Neural cell (in vitro differentiated cells): ENCODE measurements around the gene ZMAT2. TPM values are rescaled to one million over a fixed set of nuclear protein-coding genes. Genes with fewer than 3 reads are reported as not detected.
"Not testable (repeated sequence)": the region's sequence is repeated elsewhere in the genome, so short reads cannot be mapped to it uniquely, and the experiment has no call there.

Experiments
- H2AFZ ChIP-seq: fragments of 200-600, 300-800 bp; sonication (generic), shearing (Covaris generic); 2 replicates; pipeline ENCODE4 v1.6.0; 2014; ENCODE audit warnings: low read depth, mild to moderate bottlenecking, antibody characterized with exemption, low read length, moderate library complexity
- H3F3A ChIP-seq: fragments of 200-600 bp; shearing (Covaris generic); 2 replicates; pipeline ENCODE4 v1.6.1; 2016; ENCODE audit warnings: mild to moderate bottlenecking, moderate library complexity, mixed read lengths, antibody characterized with exemption, low read length; ENCODE audit not compliant: insufficient read depth, poor library complexity, severe bottlenecking
- H3K27ac ChIP-seq: fragments of 200-600, 300-800 bp; sonication (generic), shearing (Covaris generic); 2 replicates; pipeline ENCODE4 v1.5.1; 2014; ENCODE audit warnings: mild to moderate bottlenecking, low read length, moderate library complexity
- H3K27me3 ChIP-seq: fragments of 300-800, 200-600 bp; sonication (generic), shearing (Covaris generic); 2 replicates; pipeline ENCODE4 v1.6.0; 2014; ENCODE audit warnings: mild to moderate bottlenecking, low read depth, low read length, moderate library complexity; ENCODE audit not compliant: insufficient read depth
- H3K36me3 ChIP-seq: fragments of 300-800, 200-600 bp; sonication (generic), shearing (Covaris generic); 2 replicates; pipeline ENCODE4 v1.5.1; 2014; ENCODE audit warnings: mild to moderate bottlenecking, antibody characterized with exemption, low read length, moderate library complexity; ENCODE audit not compliant: insufficient read depth
- H3K4me2 ChIP-seq: fragments of 300-800, 200-600 bp; sonication (generic), shearing (Covaris generic); 2 replicates; pipeline ENCODE4 v1.6.0; 2014; ENCODE audit warnings: mild to moderate bottlenecking, low read length
- H3K4me3 ChIP-seq: fragments of 300-800, 200-600 bp; sonication (generic), shearing (Covaris generic); 2 replicates; pipeline ENCODE4 v1.5.1; 2014; ENCODE audit warnings: mild to moderate bottlenecking, low read length, moderate library complexity
- H3K79me2 ChIP-seq: fragments of 200-600 bp; shearing (Covaris generic); replicated peaks from 2 replicates; pipeline ENCODE4 v1.6.0; 2014; ENCODE audit warnings: mild to moderate bottlenecking, low read length, moderate library complexity; ENCODE audit not compliant: insufficient read depth
- H3K9ac ChIP-seq: fragments of 300-800, 200-600 bp; sonication (generic), shearing (Covaris generic); 2 replicates; pipeline ENCODE4 v1.6.1; 2016; ENCODE audit warnings: mild to moderate bottlenecking, low read length, mixed read lengths
- H3K9me2 ChIP-seq: fragments of 200-600 bp; shearing (Covaris generic); 2 replicates; pipeline ENCODE4 v1.6.1; 2016; ENCODE audit warnings: mild to moderate bottlenecking, low read length, mixed read lengths; ENCODE audit not compliant: insufficient read depth
- H3K9me3 ChIP-seq: fragments of 200-600, 300-800 bp; sonication (generic), shearing (Covaris generic); 2 replicates; pipeline ENCODE4 v1.6.1; 2016; ENCODE audit warnings: mild to moderate bottlenecking, mixed run types, low read length, moderate library complexity, mixed read lengths
- H4K20me1 ChIP-seq: fragments of 200-600 bp; shearing (Covaris generic); 2 replicates; pipeline ENCODE4 v1.6.1; 2016; ENCODE audit warnings: mild to moderate bottlenecking, mixed run types; ENCODE audit not compliant: insufficient read depth
- EP300 ChIP-seq: fragments of 450-650 bp; conservative IDR thresholded peaks from 2 replicates; pipeline ENCODE4 v1.6.1; 2014; ENCODE audit warnings: antibody characterized with exemption, mild to moderate bottlenecking, moderate library complexity; ENCODE audit not compliant: poor library complexity, severe bottlenecking
- EZH2 ChIP-seq: fragments of 200-600, 300-800 bp; shearing (Covaris generic), sonication (generic); IDR thresholded peaks from 2 replicates; pipeline ENCODE4 v1.6.1; 2014; ENCODE audit warnings: antibody characterized with exemption, low read length, borderline replicate concordance, mild to moderate bottlenecking; ENCODE audit not compliant: insufficient read depth, poor library complexity, severe bottlenecking
- MXI1 ChIP-seq: fragments of 450-650 bp; conservative IDR thresholded peaks from 2 replicates; pipeline ENCODE4 v1.6.1; 2014; ENCODE audit warnings: antibody characterized with exemption, mild to moderate bottlenecking; ENCODE audit not compliant: poor library complexity, severe bottlenecking
- POLR2AphosphoS5 ChIP-seq: IDR thresholded peaks from 2 replicates; pipeline ENCODE4 v1.6.1; 2012
- TAF1 ChIP-seq: IDR thresholded peaks from 2 replicates; pipeline ENCODE4 v1.6.1; 2012; ENCODE audit warnings: low read depth
- polyA minus RNA-seq: library from RNA; depleted of rRNA, polyadenylated mRNA; stranded (reverse); fragments of >200 nt; gene quantifications from 2 replicates; pipeline ENCODE4 v1.2.3, GENCODE V29; 2014
- polyA plus RNA-seq: library from polyadenylated mRNA; depleted of rRNA; stranded (reverse); fragments of >200 nt; gene quantifications from 2 replicates; pipeline ENCODE4 v1.2.3, GENCODE V29; 2014
- TF ChIP-seq, protein P1 (sequence below): IDR thresholded peaks from 2 replicates; pipeline ENCODE4 v1.6.1; 2012; ENCODE audit warnings: borderline replicate concordance

The ZMAT2 gene, protein sequence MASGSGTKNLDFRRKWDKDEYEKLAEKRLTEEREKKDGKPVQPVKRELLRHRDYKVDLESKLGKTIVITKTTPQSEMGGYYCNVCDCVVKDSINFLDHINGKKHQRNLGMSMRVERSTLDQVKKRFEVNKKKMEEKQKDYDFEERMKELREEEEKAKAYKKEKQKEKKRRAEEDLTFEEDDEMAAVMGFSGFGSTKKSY
- polyA plus RNA-seq (148 and 170 TPM in 2 replicates), polyA minus RNA-seq (58.2 and 73.2 TPM in 2 replicates)

DNA sequence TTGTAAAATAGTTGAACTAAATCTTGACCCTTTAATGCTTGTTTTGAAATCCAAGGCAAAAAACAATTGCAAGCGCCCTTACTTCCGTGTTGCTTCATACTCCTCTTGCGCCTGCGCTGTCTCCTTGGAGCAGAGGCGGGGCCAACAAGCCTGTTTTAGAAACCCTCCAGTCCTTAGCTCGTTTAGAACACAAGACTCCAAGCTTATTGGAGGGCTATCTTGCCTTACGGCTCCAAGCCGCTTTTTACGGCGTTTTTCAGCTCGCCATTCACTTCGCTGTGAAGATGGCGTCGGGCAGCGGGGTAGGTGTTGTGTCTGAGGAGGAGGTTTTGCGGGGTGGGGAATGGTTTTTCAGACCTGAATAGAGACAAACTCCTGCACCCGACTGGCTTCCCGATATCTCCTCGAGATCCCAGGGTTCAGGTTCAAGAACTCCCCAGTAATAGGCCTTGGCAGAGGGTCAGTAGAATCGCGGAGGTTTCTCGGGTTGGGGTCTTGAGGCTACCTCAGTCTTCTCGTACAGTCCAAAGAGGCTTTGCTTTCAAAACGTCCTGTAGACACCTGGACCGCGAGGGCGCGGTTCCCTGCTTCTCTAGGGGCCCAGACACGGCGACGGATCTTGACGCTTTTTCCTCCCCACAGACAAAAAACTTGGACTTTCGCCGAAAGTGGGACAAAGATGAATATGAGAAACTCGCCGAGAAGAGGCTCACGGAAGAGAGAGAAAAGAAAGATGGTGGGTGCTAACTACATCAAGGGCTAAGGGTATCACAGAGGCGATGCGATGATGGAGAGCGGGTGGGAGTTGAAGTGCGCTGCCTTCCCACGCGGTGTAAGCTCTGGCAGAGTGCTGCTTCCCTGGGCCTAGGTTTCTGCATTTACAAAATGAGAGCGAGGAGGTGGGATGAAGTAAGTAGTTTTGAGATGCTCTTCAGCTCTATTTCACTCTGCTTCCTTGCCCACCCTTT lies at the start of gene ZMAT2:
Gene ZMAT2, plus strand, starts transcription at position 271 of the 968 bp plus-strand sequence. Its CDS starts 14 bp downstream, at position 285.
- Histone ChIP-seq H3K4me2 (peak within 1 kb of the TSS; percentile 71), H2AFZ (peak within 1 kb of the TSS; percentile 74), H3K9ac (peak within 1 kb of the TSS; percentile 74), H3K27me3 (no peaks in the 10 kb centered on the region), H3K4me3 (peak within 1 kb of the TSS; percentile 79), H3K36me3 (peaks cover 16% of the 10 kb centered on the region), H3K79me2 (peaks cover 17% of the 10 kb centered on the region), H3F3A (no peaks in the 10 kb centered on the region), H3K27ac (peak within 1 kb of the TSS; percentile 55), H4K20me1 (no peaks in the 10 kb centered on the region), H3K9me2 (no peaks in the 10 kb centered on the region), H3K9me3 (no peaks in the 10 kb centered on the region)
- TF ChIP-seq MXI1 (peak; percentile 71), EZH2 (no peak), POLR2AphosphoS5 (peak; percentile 96), TAF1 (peak; percentile 98), EP300 (no peak)
- TF ChIP-seq, protein P1, sequence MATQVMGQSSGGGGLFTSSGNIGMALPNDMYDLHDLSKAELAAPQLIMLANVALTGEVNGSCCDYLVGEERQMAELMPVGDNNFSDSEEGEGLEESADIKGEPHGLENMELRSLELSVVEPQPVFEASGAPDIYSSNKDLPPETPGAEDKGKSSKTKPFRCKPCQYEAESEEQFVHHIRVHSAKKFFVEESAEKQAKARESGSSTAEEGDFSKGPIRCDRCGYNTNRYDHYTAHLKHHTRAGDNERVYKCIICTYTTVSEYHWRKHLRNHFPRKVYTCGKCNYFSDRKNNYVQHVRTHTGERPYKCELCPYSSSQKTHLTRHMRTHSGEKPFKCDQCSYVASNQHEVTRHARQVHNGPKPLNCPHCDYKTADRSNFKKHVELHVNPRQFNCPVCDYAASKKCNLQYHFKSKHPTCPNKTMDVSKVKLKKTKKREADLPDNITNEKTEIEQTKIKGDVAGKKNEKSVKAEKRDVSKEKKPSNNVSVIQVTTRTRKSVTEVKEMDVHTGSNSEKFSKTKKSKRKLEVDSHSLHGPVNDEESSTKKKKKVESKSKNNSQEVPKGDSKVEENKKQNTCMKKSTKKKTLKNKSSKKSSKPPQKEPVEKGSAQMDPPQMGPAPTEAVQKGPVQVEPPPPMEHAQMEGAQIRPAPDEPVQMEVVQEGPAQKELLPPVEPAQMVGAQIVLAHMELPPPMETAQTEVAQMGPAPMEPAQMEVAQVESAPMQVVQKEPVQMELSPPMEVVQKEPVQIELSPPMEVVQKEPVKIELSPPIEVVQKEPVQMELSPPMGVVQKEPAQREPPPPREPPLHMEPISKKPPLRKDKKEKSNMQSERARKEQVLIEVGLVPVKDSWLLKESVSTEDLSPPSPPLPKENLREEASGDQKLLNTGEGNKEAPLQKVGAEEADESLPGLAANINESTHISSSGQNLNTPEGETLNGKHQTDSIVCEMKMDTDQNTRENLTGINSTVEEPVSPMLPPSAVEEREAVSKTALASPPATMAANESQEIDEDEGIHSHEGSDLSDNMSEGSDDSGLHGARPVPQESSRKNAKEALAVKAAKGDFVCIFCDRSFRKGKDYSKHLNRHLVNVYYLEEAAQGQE = peak; percentile 97

DNA sequence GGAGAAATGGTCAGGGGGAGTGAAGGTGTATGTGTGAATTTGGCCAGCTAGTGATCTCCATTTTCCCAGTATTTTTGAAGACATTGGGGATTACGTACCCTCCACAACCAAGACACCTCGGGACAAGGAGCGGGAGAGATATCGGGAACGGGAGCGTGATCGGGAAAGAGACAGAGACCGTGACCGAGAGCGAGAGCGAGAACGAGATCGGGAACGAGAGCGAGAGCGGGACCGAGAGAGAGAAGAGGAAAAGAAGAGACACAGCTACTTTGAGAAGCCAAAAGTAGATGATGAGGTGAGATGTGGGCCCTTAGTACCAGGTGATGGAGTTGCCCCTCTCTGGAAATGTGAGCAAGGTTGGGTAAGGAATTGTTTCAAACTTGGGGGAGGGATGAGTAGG lies 41.4 kb upstream of the ZMAT2 start:
- Histone ChIP-seq H3K27ac (no peak overlapping the region), H3K9me2 (no peaks in the 10 kb centered on the region), H3F3A (no peaks in the 10 kb centered on the region), H2AFZ (no peak overlapping the region), H3K79me2 (no peaks in the 10 kb centered on the region), H3K27me3 (no peaks in the 10 kb centered on the region), H3K9ac (no peak overlapping the region), H3K4me3 (no peak overlapping the region), H3K9me3 (no peaks in the 10 kb centered on the region), H3K36me3 (peaks cover 21% of the 10 kb centered on the region), H4K20me1 (no peaks in the 10 kb centered on the region), H3K4me2 (no peak overlapping the region)
- TF ChIP-seq POLR2AphosphoS5 = no peak

DNA sequence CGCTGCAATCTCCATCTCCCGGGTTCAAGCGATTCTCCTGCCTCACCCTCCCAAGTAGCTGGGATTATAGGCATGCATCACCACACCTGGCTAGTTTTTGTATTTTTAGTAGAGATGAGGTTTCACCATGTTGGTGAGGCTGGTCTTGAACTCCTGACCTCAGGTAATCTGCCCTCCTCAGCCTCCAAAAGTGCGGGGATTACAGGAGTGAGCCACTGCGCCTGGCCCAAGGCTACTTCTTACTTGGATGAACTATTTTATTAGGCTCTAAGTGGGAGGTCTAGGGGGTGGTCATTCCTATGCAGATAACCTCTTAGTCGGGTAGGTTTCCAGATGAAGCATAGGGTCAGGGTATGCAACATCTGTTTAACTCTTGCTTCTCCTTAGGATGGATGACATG lies 39.9 kb upstream of the ZMAT2 start:
- H3K27me3 ChIP-seq, H3K27ac ChIP-seq, H3K79me2 ChIP-seq, H3K4me2 ChIP-seq, H2AFZ ChIP-seq, H3K9me3 ChIP-seq, H4K20me1 ChIP-seq, H3F3A ChIP-seq, H3K9me2 ChIP-seq, H3K9ac ChIP-seq, H3K4me3 ChIP-seq: not testable (repeated sequence)
- H3K36me3 ChIP-seq = peaks cover 17% of the 10 kb centered on the region
